ENCODE measurements around the gene VAMP4.
A peak's percentile ranks its signal among the peaks of the same experiment; 100 is the strongest.

The VAMP4 gene, protein sequence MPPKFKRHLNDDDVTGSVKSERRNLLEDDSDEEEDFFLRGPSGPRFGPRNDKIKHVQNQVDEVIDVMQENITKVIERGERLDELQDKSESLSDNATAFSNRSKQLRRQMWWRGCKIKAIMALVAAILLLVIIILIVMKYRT

GRCh38 chr1:171741872-171742576 lies at the start of gene VAMP4:
Gene VAMP4 (minus strand): TSS chr1:171742065. CDS start chr1:171738414, 3,651 bp downstream.
- H3K4me3 ChIP-seq (ENCODE audit: low read depth, low read length) = peak within 1 kb of the TSS; percentile 95

GRCh38 chr1:171790318-171790717 lies 48.5 kb upstream of the VAMP4 start:
- no peak overlapping the region for H3K4me3 ChIP-seq (ENCODE audit: low read depth, low read length)

DNA sequence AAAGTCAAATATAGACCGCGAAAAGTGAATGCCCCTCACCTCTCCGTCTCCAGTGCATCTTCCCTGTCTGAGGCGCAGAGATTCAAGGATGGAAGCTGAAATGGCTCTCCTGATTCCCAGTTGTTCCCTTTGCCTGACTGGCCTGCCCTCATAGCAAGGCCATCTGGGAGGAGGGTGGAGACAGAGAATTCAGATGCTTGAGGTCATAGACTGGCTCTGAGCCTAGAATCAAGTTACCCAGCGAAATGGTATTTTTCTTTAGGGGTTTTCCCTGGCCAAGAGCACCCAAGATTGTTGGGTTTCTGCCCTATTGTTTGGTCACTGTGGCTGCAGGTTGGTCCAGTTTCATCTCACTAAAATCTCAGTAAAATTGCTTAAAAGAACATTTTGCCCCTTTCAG lies 46.8 kb upstream of the VAMP4 start:
- H3K4me3 ChIP-seq (ENCODE audit: low read depth, low read length) = no peak overlapping the region

- no peak overlapping the region for H3K4me3 ChIP-seq (ENCODE audit: low read depth, low read length)
These were observed 46.0 kb upstream of the VAMP4 start for GRCh38 chr1:171787686-171788480.

GRCh38 chr1:171786534-171786933 lies 44.7 kb upstream of the VAMP4 start:
- no peak overlapping the region for H3K4me3 ChIP-seq (ENCODE audit: low read depth, low read length)

DNA sequence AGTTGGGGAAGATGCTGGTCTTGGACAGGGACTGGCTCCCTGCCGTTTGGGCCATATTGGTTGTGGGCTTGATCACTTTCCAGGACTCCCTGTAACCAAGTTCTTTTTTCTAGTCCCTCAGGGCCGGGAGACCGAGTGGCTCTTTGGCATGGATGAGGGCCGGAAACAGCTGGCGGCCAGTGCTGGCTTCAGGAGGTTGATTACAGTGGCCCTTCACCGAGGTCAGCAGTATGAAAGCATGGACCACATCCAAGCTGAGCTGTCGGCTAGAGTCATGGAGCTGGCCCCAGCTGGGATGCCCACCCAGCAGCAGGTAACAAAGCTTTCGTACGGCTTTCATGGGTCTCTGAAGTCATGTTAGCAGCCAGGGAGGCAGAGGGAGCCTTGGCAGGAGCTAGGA lies 43.9 kb upstream of the VAMP4 start:
- H3K4me3 ChIP-seq (ENCODE audit: low read depth, low read length) = no peak overlapping the region

DNA sequence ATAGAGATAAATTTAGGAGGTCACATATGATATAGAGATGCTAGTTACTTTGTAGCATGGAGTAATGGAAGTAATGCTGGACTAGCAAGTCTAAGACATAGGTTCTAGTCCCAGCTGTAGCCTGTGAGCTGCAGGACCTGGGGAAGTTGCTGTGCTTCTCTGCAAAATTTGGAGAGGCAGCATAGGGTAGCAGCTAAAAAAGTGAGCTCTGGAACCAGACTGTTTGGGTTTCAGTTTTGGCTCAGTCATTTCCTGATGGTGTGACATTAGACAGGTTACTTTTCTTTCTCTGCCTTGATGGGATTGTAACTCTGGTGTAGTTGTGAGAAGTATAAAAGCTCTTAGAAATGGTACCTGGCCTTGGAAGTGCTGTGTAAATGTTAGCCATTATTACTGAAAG lies 42.9 kb upstream of the VAMP4 start:
- no peak overlapping the region for H3K4me3 ChIP-seq (ENCODE audit: low read depth, low read length)

DNA sequence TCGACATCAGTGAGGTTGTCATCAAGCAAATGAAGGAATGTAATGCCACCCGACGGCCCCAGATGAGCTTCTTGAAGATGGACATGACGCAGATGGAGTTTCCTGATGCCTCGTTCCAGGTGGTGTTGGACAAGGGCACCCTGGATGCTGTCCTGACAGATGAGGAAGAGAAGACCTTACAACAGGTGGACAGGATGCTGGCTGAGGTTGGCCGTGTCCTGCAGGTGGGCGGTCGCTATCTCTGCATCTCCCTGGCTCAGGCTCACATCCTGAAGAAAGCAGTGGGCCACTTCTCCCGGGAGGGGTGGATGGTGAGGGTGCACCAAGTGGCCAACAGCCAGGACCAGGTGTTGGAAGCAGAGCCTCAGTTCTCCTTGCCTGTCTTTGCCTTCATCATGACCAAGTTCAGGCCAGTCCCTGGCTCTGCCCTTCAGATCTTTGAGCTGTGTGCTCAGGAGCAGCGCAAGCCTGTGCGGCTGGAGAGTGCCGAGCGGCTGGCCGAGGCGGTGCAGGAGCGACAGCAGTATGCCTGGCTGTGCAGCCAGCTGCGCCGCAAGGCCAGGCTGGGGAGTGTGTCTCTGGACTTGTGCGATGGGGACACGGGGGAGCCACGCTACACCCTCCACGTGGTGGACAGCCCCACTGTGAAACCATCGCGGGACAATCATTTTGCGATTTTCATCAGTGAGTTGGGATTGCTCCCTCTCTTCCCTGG lies 42.1 kb upstream of the VAMP4 start:
- no peak overlapping the region for H3K4me3 ChIP-seq (ENCODE audit: low read depth, low read length)

- H3K4me3 ChIP-seq (ENCODE audit: low read depth, low read length) = peak within 1 kb of the TSS; percentile 96
These were observed 39.5 kb upstream of the VAMP4 start, which contains the start of gene METTL13 for GRCh38 chr1:171781176-171781875. Gene METTL13 (plus strand): TSS chr1:171781660. CDS start chr1:171781968, 308 bp downstream.

- peak overlapping the region; percentile 45 for H3K4me3 ChIP-seq (ENCODE audit: low read depth, low read length)
These were observed 38.8 kb upstream of the VAMP4 start for GRCh38 chr1:171780583-171781175.

DNA sequence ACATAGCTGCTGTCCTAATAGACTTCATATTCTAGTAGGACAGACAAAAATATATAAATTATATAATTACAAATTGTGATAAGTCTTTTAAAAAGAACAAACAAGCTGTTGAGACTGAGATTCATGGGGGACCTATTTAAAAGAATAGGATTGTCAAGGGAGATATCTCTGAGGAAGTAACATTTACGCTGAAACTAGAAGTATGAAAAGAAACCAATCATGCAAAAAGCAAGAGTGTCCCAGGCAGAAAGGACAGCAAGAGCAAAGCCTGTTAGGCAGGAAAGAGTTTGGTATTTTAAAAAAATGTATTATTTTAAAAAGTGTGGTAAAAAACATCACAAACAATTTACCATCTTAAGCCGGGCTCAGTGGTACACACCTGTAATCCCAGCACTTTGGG lies 30.4 kb upstream of the VAMP4 start:
- no peak overlapping the region for H3K4me3 ChIP-seq (ENCODE audit: low read depth, low read length)

DNA sequence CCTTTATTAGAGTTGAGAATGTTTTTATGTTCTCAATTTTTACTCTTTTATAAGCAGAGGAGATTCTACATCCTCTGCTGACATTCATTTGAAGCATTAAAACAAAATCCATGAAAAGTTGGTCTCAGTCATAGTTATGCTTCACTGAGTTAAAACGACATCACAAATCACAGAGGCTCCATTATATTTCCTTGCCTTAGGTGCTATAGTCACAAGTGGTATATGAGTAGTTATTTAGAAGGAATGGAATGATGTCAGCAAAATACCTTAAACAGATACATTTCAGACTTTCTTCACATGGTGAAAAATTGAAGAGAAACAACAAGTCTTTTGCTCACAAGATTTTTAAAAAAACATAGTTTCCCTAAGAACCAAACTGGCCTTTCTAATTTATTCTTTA lies 27.9 kb upstream of the VAMP4 start:
- H3K4me3 ChIP-seq (ENCODE audit: low read depth, low read length) = no peak overlapping the region

DNA sequence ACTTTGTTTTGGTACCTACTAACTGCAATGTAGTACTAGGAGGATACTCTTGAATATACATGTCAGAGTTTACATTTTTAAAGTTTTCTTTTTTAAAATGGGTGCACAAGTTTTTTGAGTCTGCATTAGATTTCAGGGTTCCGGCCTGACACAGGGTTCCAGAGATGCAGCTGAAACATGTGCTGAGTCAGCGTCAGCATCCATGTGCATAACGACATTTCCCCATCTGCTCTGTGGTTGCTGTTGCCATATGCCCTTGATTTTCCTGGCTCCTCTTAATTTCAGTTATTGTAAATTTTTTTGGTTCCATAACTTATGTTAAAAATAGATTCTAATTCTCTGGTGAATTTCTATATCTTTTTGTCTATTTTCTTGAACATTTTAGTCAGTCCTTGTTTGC lies 27.3 kb upstream of the VAMP4 start:
- no peak overlapping the region for H3K4me3 ChIP-seq (ENCODE audit: low read depth, low read length)

DNA sequence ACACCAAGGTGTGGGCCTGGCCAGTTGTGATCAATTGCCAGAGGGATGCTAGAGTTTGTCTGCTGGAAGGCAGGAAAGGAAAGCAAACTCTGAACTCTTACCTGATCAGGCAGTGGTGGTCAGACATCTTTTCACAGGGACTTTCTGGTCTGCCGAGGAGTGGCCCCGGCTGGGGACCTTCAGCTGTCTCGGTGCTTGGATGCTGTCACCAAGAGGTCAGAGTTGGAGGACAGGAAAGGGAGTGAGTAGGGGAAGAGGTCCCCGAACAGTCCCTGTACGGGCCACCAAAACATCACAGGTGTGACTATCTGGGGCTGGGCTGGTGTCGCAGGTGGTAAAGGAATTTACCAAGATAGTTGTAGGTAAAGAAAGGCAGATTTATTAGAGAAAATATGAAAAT lies 21.9 kb upstream of the VAMP4 start:
- no peak overlapping the region for H3K4me3 ChIP-seq (ENCODE audit: low read depth, low read length)

DNA sequence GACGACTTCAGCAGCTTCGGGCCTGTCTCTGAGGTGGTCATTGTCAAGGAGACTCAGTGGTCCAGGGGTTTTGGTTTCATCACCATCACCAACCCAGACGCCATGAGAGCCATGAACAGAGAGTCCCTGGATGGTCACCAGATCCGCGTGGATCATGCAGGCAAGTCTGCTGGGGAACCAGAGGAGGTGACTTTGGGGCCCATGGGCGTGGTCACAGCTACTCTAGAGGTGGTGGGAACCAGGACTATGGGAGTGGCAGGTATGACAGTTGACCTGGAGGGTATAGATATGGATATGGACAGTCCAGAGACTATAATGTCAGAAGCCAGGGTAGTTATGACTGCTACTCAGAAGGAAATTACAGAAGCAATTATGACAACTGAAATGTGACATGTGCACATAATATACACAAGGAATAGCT lies 20.3 kb upstream of the VAMP4 start:
- H3K4me3 ChIP-seq (ENCODE audit: low read depth, low read length) = no peak overlapping the region

GRCh38 chr1:171758011-171758410 lies 16.1 kb upstream of the VAMP4 start:
- no peak overlapping the region for H3K4me3 ChIP-seq (ENCODE audit: low read depth, low read length)

- no peak overlapping the region for H3K4me3 ChIP-seq (ENCODE audit: low read depth, low read length)
These were observed 15.0 kb upstream of the VAMP4 start for GRCh38 chr1:171756856-171757255.

- H3K4me3 ChIP-seq (ENCODE audit: low read depth, low read length) = no peak overlapping the region
These were observed 13.1 kb upstream of the VAMP4 start for GRCh38 chr1:171754971-171755370.

DNA sequence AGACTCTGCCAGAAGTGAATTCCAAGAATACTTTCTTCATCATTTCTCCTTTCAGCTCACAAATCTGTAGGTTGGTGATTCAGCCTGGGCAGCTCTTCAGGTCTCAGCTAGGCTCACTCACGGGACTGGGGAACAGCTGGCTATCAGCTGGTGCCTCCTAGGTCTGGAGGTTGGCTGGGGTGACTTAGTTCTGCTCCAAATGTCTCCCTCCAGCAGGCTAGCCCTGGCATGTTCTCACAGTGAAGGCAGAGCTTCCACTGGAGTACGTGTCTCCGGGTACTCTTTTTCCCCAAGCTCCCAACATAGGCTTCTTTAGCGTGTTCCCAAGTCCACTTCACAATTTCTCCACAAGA lies 12.5 kb upstream of the VAMP4 start:
- no peak overlapping the region for H3K4me3 ChIP-seq (ENCODE audit: low read depth, low read length)

DNA sequence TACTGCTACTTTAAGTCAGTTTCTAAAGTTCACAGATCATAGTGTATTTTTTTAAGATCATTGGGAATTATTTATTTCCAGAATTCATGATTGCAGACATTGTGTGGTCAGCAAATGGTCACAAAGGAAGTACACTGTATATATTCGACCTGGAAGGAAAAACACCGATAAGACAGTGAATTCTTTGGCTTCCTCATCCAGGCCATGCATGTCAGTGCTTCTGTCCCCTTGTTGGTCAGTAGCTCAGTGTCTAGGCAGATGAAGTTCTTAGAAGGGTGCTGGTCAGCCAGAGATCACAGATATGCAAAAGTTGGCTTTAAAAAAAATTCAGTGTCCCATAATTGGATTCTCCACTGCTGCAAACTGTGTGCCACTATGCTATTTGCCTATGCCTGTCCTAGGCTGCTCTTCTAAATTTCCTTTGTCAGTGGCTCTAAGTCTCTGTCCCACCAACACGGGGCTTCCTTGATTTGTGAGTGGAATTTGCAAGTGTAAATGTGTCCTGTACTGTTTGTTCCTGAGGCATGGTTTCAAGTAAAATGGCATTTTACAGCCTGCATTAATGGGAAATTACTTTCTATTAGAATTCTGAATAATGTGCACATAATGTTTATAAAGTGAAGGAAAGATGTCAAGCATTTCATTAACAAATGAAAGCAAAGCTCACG lies 12.0 kb upstream of the VAMP4 start:
- no peak overlapping the region for H3K4me3 ChIP-seq (ENCODE audit: low read depth, low read length)

All from iPS-11a (cell line).